IMR-90 (cell line): ENCODE measurements around the gene GATA5. TPM values are rescaled to one million over a fixed set of nuclear protein-coding genes. Genes with fewer than 3 reads are reported as not detected.

Experiments
- ATAC-seq: fragments of 200-7000 bp; cut with Tn5 transposase; 2 replicates; pipeline ENCODE4 v1.9.1; 2020; ENCODE audit warnings: low read depth, mild to moderate bottlenecking, moderate library complexity
- BruUV-seq: library from RNA; stranded (reverse); fragments of 400-500 nt; replicated peaks from 2 replicates; lab custom pipeline; 2021; lab: Mats Ljungman, UMichigan
- CTCF ChIA-PET: fragments of 300-600 bp; formaldehyde crosslinking; extraction: SDS; loops from one replicate; lab custom pipeline; 2021; ENCODE audit warnings: antibody characterized with exemption; lab: Yijun Ruan, JAX
- POLR2A ChIA-PET: fragments of 300-600 bp; sonication (Branson Sonifier 250); formaldehyde crosslinking; loops from one replicate; lab custom pipeline; 2022; ENCODE audit warnings: antibody characterized with exemption; ENCODE audit not compliant: unreplicated experiment; lab: Charles Lee
- DNase-seq: peaks from one replicate; pipeline ENCODE4 v3.0.0; 2013
- H2AFZ ChIP-seq: replicated peaks from 2 replicates; pipeline ENCODE3; 2013; ENCODE audit warnings: low read length, mild to moderate bottlenecking; ENCODE audit not compliant: poor library complexity
- H2AK5ac ChIP-seq: 2 replicates; pipeline ENCODE4 v1.6.1; 2013; ENCODE audit warnings: low read depth, low read length, inconsistent platforms
- H2AK9ac ChIP-seq: replicated peaks from 2 replicates; pipeline ENCODE3; 2013; ENCODE audit warnings: mild to moderate bottlenecking, low read depth, low read length, moderate library complexity; ENCODE audit not compliant: poor library complexity
- H2BK120ac ChIP-seq: 2 replicates; pipeline ENCODE4 v1.6.1; 2013; ENCODE audit warnings: low read depth, low read length, inconsistent platforms
- H2BK15ac ChIP-seq: 3 replicates; pipeline ENCODE4 v1.6.1; 2013; ENCODE audit warnings: low read depth, low read length, inconsistent platforms
- H2BK20ac ChIP-seq: 2 replicates; pipeline ENCODE4 v1.6.1; 2013; ENCODE audit warnings: low read depth, mild to moderate bottlenecking, inconsistent platforms, low read length, moderate library complexity
- H2BK5ac ChIP-seq: 2 replicates; pipeline ENCODE4 v1.6.1; 2013; ENCODE audit warnings: mild to moderate bottlenecking, low read depth, low read length, inconsistent platforms; ENCODE audit not compliant: poor library complexity, severe bottlenecking
- H3K14ac ChIP-seq: replicated peaks from 2 replicates; pipeline ENCODE4 v1.6.1; 2013; ENCODE audit warnings: low read depth, low read length, inconsistent platforms
- H3K18ac ChIP-seq: 2 replicates; pipeline ENCODE4 v1.6.1; 2013; ENCODE audit warnings: low read depth, low read length, control low read depth
- H3K23ac ChIP-seq: 2 replicates; pipeline ENCODE4 v1.6.1; 2013; ENCODE audit warnings: low read depth, low read length, inconsistent platforms
- H3K27ac ChIP-seq: 2 replicates; pipeline ENCODE4 v1.5.1; 2013; ENCODE audit warnings: mild to moderate bottlenecking, control low read depth, low read length; ENCODE audit not compliant: insufficient read depth
- H3K27me3 ChIP-seq: 2 replicates; pipeline ENCODE4 v1.6.1; 2013; ENCODE audit warnings: low read length; ENCODE audit not compliant: control insufficient read depth, insufficient read depth
- H3K36me3 ChIP-seq: 2 replicates; pipeline ENCODE4 v1.6.1; 2013; ENCODE audit warnings: low read length, mixed read lengths; ENCODE audit not compliant: control insufficient read depth, insufficient read depth
- H3K4ac ChIP-seq: 2 replicates; pipeline ENCODE4 v1.6.1; 2013; ENCODE audit warnings: low read depth, low read length, inconsistent platforms
- H3K4me1 ChIP-seq: 2 replicates; pipeline ENCODE4 v1.6.1; 2013; ENCODE audit warnings: low read length, mixed read lengths; ENCODE audit not compliant: control insufficient read depth, insufficient read depth
- H3K4me2 ChIP-seq: 2 replicates; pipeline ENCODE4 v1.6.1; 2013; ENCODE audit warnings: low read depth, mild to moderate bottlenecking, control low read depth, low read length, moderate library complexity
- H3K4me3 ChIP-seq: 2 replicates; pipeline ENCODE4 v1.5.1; 2013; ENCODE audit warnings: low read depth, mild to moderate bottlenecking, control low read depth, low read length, moderate library complexity; ENCODE audit not compliant: insufficient read depth
- H3K56ac ChIP-seq: 2 replicates; pipeline ENCODE4 v1.6.1; 2013; ENCODE audit warnings: low read length, inconsistent platforms; ENCODE audit not compliant: insufficient read depth; ENCODE audit errors: extremely low read depth
- H3K79me1 ChIP-seq, 2 experiments: 2 replicates each; pipeline ENCODE4 v1.6.1; 2013; ENCODE audit warnings: low read length in 2 of 2, inconsistent platforms in 1 of 2, low read depth in 1 of 2
- H3K9ac ChIP-seq: 2 replicates; pipeline ENCODE4 v1.6.1; 2013; ENCODE audit warnings: low read depth, low read length, control low read depth
- H3K9me1 ChIP-seq: 2 replicates; pipeline ENCODE4 v1.6.1; 2013; ENCODE audit warnings: low read length, inconsistent platforms; ENCODE audit not compliant: insufficient read depth
- H3K9me3 ChIP-seq: 2 replicates; pipeline ENCODE4 v1.6.1; 2013; ENCODE audit warnings: low read length; ENCODE audit not compliant: control insufficient read depth, insufficient read depth
- H4K20me1 ChIP-seq: 2 replicates; pipeline ENCODE4 v1.6.1; 2013; ENCODE audit warnings: low read length, inconsistent platforms; ENCODE audit not compliant: insufficient read depth
- H4K5ac ChIP-seq: 2 replicates; pipeline ENCODE4 v1.6.1; 2013; ENCODE audit warnings: mild to moderate bottlenecking, low read depth, low read length, control low read depth
- H4K8ac ChIP-seq, 2 experiments: 2 replicates each; pipeline ENCODE4 v1.6.1; 2013; ENCODE audit warnings: low read depth in 2 of 2, low read length in 2 of 2, control low read depth in 1 of 2, inconsistent platforms in 1 of 2
- H4K91ac ChIP-seq: 2 replicates; pipeline ENCODE4 v1.6.1; 2013; ENCODE audit warnings: low read depth, low read length, inconsistent platforms; ENCODE audit not compliant: insufficient read depth
- BHLHE40 ChIP-seq: fragments of 150-350 bp; IDR thresholded peaks from 2 replicates; pipeline ENCODE4 v1.6.1; 2016; ENCODE audit warnings: mild to moderate bottlenecking, low read depth, low read length
- CEBPB ChIP-seq: IDR thresholded peaks from 2 replicates; pipeline ENCODE4 v1.6.1; 2012; ENCODE audit warnings: low read depth, low read length, improper control_type of control experiment
- CHD1 ChIP-seq: IDR thresholded peaks from 2 replicates; pipeline ENCODE4 v1.6.1; 2012; ENCODE audit warnings: low read depth, low read length, improper control_type of control experiment
- FOS ChIP-seq: fragments of 150-350 bp; IDR thresholded peaks from 2 replicates; pipeline ENCODE4 v1.6.1; 2016; ENCODE audit warnings: low read depth, low read length
- MAFK ChIP-seq: IDR thresholded peaks from 2 replicates; pipeline ENCODE4 v1.6.1; 2012; ENCODE audit warnings: low read depth, low read length, improper control_type of control experiment
- MAZ ChIP-seq: IDR thresholded peaks from 2 replicates; pipeline ENCODE4 v1.6.1; 2012; ENCODE audit warnings: low read depth, mild to moderate bottlenecking, low read length, improper control_type of control experiment, moderate library complexity, borderline replicate concordance
- MXI1 ChIP-seq: IDR thresholded peaks from 2 replicates; pipeline ENCODE4 v1.6.1; 2012; ENCODE audit warnings: low read depth, mild to moderate bottlenecking, low read length, moderate library complexity, borderline replicate concordance
- NFE2L2 ChIP-seq: fragments of 150-350 bp; IDR thresholded peaks from 2 replicates; pipeline ENCODE4 v1.6.1; 2016; ENCODE audit warnings: low read depth, mild to moderate bottlenecking, low read length
- POLR2A ChIP-seq: IDR thresholded peaks from 2 replicates; pipeline ENCODE4 v1.6.1; 2012; ENCODE audit warnings: mild to moderate bottlenecking, low read depth, low read length
- RAD21 ChIP-seq: IDR thresholded peaks from 2 replicates; pipeline ENCODE4 v1.6.1; 2012; ENCODE audit warnings: low read length, improper control_type of control experiment
- RCOR1 ChIP-seq: IDR thresholded peaks from 2 replicates; pipeline ENCODE4 v1.6.1; 2012; ENCODE audit warnings: mild to moderate bottlenecking, low read length, improper control_type of control experiment; ENCODE audit not compliant: insufficient replicate concordance
- RFX5 ChIP-seq: IDR thresholded peaks from 2 replicates; pipeline ENCODE4 v1.8.0; 2012; ENCODE audit warnings: low read depth, mild to moderate bottlenecking, low read length, moderate library complexity
- SMC3 ChIP-seq: fragments of 150-350 bp; IDR thresholded peaks from 2 replicates; pipeline ENCODE4 v1.6.1; 2016; ENCODE audit warnings: low read depth, mild to moderate bottlenecking, antibody characterized with exemption, low read length, moderate library complexity
- WGBS, 2 experiments: methylation state at CpG; one replicate each; pipeline versions ENCODE4 v1.1.5 to v1.1.7; 2013; ENCODE audit warnings: missing lambda C conversion rate in 2 of 2; ENCODE audit not compliant: insufficient read length in 1 of 2; ENCODE audit errors: extremely low coverage in 2 of 2; 5-methylcytosine and 5-hydroxymethylcytosine counted together
- dilution Hi-C: fragments of 300-500 bp; cut with HindIII; formaldehyde crosslinking; loops from one replicate; pipeline ENCODE4 v1.14.3; 2018; ENCODE audit warnings: low sequenced_read_pairs; ENCODE audit not compliant: unreplicated experiment
- in situ Hi-C: fragments of 300-500 bp; cut with MboI; formaldehyde crosslinking; loops from 3 replicates; pipeline ENCODE4 v1.14.3; 2019; ENCODE audit warnings: low sequenced_read_pairs, inconsistent platforms, mixed read lengths
- intact Hi-C: fragments of 100-400 bp; cut with micrococcal nuclease; formaldehyde crosslinking; loops from 2 replicates; pipeline ENCODE4 v1.10.0; 2022
- polyA plus RNA-seq, 3 experiments: library from polyadenylated mRNA; depleted of rRNA; stranded (reverse); fragments of >200 nt; gene quantifications; 2 replicates each; pipeline ENCODE4 v1.2.3, GENCODE V29; 2012; ENCODE audit warnings: low replicate concordance in 1 of 3
- total RNA-seq: library from RNA; depleted of rRNA; stranded (reverse); fragments of >200 nt; gene quantifications from 2 replicates; pipeline ENCODE4 v1.2.3, GENCODE V29; 2012
- TF ChIP-seq, protein P1 (sequence below): fragments of 150-350 bp; IDR thresholded peaks from 2 replicates; pipeline ENCODE4 v1.6.1; 2016; ENCODE audit warnings: low read depth, mild to moderate bottlenecking, low read length, moderate library complexity, borderline replicate concordance
- TF ChIP-seq, protein P2 (sequence below): conservative IDR thresholded peaks from 2 replicates; pipeline ENCODE4 v1.5.1; 2012; ENCODE audit warnings: mild to moderate bottlenecking, low read depth, low read length, improper control_type of control experiment
- TF ChIP-seq, protein P3 (sequence below): fragments of 150-350 bp; IDR thresholded peaks from 2 replicates; pipeline ENCODE4 v1.6.1; 2017; ENCODE audit warnings: mild to moderate bottlenecking, antibody characterized with exemption, low read length, low read depth

The GATA5 gene
- total and polyA plus RNA-seq, 2 of the 4 experiments (the other 2 are of a cell fraction), result not detected

DNA sequence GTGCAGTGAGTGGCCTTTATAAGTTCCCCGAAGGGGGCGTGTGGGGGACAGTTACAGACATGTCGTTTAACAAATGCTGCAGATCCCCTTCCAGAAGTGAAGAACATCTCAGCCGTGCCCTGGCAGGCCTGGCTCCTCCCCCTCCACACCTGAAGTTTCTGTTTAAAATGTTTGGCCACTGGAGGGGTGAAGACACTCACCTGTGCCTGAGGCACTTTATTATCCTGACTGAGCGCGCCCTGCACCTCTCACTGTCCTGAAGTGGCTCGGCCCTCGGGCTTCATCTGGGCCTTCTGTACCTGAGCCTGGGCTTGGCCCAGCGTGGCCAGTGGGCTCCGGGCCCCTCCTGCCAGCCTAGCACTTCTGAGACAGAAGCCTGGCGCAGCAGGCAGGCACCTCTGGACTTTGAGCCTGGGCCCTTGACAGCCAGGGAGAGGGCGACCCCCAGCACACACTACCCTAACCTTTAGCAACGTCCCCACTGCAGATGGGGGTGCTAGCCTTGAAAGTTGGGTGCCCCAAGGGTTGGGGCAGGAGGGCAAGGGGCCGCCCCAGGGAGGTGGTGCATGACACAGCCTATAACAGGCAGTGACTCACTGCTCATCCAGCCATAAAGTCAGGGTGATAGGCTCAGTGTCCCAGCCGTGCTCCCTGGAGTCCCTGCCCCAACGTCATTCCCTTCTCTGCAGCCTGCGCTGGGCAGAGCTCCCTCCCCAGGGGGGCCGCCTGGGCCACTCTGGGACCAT lies 13.6 kb upstream of the GATA5 start:
- intact Hi-C loops (no loop called here), dilution Hi-C loops (no loop called here), in situ Hi-C loops (no loop called here)
- no peak overlapping the region for H4K91ac ChIP-seq
- no peak overlapping the region for H3K27ac ChIP-seq
- no peak overlapping the region for H3K4me3 ChIP-seq
- TF ChIP-seq NFE2L2, result no peak
- TF ChIP-seq CHD1, result no peak
- no peak for TF ChIP-seq RAD21
- no peak for TF ChIP-seq RFX5
- TF ChIP-seq, protein P1, sequence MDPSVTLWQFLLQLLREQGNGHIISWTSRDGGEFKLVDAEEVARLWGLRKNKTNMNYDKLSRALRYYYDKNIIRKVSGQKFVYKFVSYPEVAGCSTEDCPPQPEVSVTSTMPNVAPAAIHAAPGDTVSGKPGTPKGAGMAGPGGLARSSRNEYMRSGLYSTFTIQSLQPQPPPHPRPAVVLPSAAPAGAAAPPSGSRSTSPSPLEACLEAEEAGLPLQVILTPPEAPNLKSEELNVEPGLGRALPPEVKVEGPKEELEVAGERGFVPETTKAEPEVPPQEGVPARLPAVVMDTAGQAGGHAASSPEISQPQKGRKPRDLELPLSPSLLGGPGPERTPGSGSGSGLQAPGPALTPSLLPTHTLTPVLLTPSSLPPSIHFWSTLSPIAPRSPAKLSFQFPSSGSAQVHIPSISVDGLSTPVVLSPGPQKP, result no peak
- TF ChIP-seq MXI1, result no peak
- TF ChIP-seq, protein P2, sequence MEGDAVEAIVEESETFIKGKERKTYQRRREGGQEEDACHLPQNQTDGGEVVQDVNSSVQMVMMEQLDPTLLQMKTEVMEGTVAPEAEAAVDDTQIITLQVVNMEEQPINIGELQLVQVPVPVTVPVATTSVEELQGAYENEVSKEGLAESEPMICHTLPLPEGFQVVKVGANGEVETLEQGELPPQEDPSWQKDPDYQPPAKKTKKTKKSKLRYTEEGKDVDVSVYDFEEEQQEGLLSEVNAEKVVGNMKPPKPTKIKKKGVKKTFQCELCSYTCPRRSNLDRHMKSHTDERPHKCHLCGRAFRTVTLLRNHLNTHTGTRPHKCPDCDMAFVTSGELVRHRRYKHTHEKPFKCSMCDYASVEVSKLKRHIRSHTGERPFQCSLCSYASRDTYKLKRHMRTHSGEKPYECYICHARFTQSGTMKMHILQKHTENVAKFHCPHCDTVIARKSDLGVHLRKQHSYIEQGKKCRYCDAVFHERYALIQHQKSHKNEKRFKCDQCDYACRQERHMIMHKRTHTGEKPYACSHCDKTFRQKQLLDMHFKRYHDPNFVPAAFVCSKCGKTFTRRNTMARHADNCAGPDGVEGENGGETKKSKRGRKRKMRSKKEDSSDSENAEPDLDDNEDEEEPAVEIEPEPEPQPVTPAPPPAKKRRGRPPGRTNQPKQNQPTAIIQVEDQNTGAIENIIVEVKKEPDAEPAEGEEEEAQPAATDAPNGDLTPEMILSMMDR, result no peak
- TF ChIP-seq MAFK, result no peak
- no peak for TF ChIP-seq FOS
- no peak for TF ChIP-seq SMC3
- no peak for TF ChIP-seq RCOR1
- TF ChIP-seq BHLHE40, result no peak
- TF ChIP-seq CEBPB, result no peak
- no peak for TF ChIP-seq MAZ
- no peak for TF ChIP-seq POLR2A
- TF ChIP-seq, protein P3, sequence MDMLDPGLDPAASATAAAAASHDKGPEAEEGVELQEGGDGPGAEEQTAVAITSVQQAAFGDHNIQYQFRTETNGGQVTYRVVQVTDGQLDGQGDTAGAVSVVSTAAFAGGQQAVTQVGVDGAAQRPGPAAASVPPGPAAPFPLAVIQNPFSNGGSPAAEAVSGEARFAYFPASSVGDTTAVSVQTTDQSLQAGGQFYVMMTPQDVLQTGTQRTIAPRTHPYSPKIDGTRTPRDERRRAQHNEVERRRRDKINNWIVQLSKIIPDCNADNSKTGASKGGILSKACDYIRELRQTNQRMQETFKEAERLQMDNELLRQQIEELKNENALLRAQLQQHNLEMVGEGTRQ, result no peak
- H3K4me2 ChIP-seq, result no peak overlapping the region
- no peak overlapping the region for H2BK20ac ChIP-seq
- no peak overlapping the region for H2AFZ ChIP-seq
- no peaks in the 10 kb centered on the region for H3K9me1 ChIP-seq
- H4K20me1 ChIP-seq, result no peaks in the 10 kb centered on the region
- H3K23ac ChIP-seq, result no peak overlapping the region
- no peak for DNase-seq
- peak; percentile 53 for ATAC-seq
- no peak overlapping the region for H2AK5ac ChIP-seq
- H3K9me3 ChIP-seq, result no peaks in the 10 kb centered on the region
- no peak overlapping the region for H2BK15ac ChIP-seq
- no peak overlapping the region for H3K4ac ChIP-seq
- no peak overlapping the region for H3K9ac ChIP-seq
- H4K8ac ChIP-seq, result no peak overlapping the region
- no TSS peak for BruUV-seq
- CTCF ChIA-PET, result no interaction called here
- H4K5ac ChIP-seq, result no peak overlapping the region
- WGBS, 2 experiments, result 55% methylated on average over 6 of the region's 18 CpGs; no CpG with 5 or more reads in 1 of the 2 experiments
- no peak overlapping the region for H2BK5ac ChIP-seq
- POLR2A ChIA-PET, result no interaction called here
- no peaks in the 10 kb centered on the region for H3K79me1 ChIP-seq
- no peaks in the 10 kb centered on the region for H3K36me3 ChIP-seq
- H3K18ac ChIP-seq, result no peak overlapping the region
- no peak overlapping the region for H2AK9ac ChIP-seq
- no peak overlapping the region for H3K14ac ChIP-seq
- H3K27me3 ChIP-seq, result peaks cover 70% of the 10 kb centered on the region
- H3K56ac ChIP-seq, result no peak overlapping the region
- H3K4me1 ChIP-seq, result no peaks in the 10 kb centered on the region
- H2BK120ac ChIP-seq, result no peak overlapping the region
